ENCODE data around the gene WDR26.

WDR26 gene

GRCh38 chr1:224339442-224340033, 95.1 kb downstream of the WDR26 start:
- Histone ChIP-seq H3K79me2 (ENCODE audit: insufficient read depth, low read length) (no peaks in the 10 kb centered on the region), H3K27ac (ENCODE audit: low read length) (no peak overlapping the region), H3K27me3 (ENCODE audit: insufficient read depth, low read length, poor library complexity) (peaks cover 4% of the 10 kb centered on the region), H3K9ac (ENCODE audit: low read depth, low read length) (no peak overlapping the region), H3K36me3 (ENCODE audit: insufficient read depth, low read length) (no peaks in the 10 kb centered on the region), H3K4me2 (ENCODE audit: insufficient read depth, low read length) (no peak overlapping the region), H4K20me1 (ENCODE audit: insufficient read depth, low read length) (no peaks in the 10 kb centered on the region), H2AFZ (ENCODE audit: low read depth, low read length) (no peak overlapping the region), H3K4me1 (ENCODE audit: insufficient read depth, low read length) (no peaks in the 10 kb centered on the region), H3K4me3 (ENCODE audit: low read depth in 1 of 2, low read length in 2 of 2) (no peak overlapping the region), H3K9me3 (ENCODE audit: insufficient read depth, low read length, severe bottlenecking) (peaks cover 15% of the 10 kb centered on the region)
- no peak for TF ChIP-seq EZH2 (IDR thresholded peaks at IDR 0.05; ENCODE audit: borderline replicate concordance, low read depth, low read length, severe bottlenecking)
- TF ChIP-seq CTCF (IDR thresholded peaks at IDR 0.05; ENCODE audit: borderline replicate concordance, extremely low read depth, low read length, poor library complexity, severe bottlenecking), result no peak
- DNase-seq (no peak), ATAC-seq (ENCODE audit: insufficient read depth, low read depth) (no peak)

DNA sequence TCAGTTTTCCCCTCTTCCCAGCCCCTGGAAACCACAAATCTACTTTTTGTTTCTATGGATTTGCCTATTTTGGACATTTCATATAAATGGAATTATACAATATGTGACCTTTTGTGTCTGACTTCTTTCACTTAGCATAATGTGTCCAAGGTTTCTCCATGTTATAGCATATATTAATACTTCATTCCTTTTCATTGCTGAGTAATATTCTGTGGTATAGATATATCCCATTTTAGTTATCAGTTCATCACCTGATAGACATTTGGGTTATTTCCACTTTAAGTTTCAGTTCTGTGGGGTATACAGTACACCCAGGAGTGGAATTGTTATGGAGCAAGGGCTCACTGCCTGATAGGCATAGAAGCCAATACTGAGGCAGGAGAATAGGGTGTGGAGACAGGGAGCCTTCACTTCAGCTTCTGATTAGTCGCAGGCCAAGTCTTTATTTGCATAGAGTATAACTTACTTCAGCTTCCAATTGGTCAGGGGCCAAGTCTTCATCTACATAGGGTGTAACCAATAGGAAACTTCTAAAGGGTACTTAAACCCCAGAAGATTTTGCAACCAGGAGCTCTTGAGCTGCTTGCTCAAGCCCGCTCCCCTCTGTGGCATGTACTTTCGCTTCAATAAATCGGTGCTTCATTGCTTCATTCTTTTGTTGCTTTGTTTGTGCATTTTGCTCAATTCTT, 96.3 kb downstream of the WDR26 start:
- Histone ChIP-seq H3K27ac (ENCODE audit: low read length) (no peak overlapping the region), H4K20me1 (ENCODE audit: insufficient read depth, low read length) (no peaks in the 10 kb centered on the region), H2AFZ (ENCODE audit: low read depth, low read length) (no peak overlapping the region), H3K9me3 (ENCODE audit: insufficient read depth, low read length, severe bottlenecking) (peaks cover 3% of the 10 kb centered on the region), H3K4me2 (ENCODE audit: insufficient read depth, low read length) (no peak overlapping the region), H3K27me3 (ENCODE audit: insufficient read depth, low read length, poor library complexity) (peaks cover 4% of the 10 kb centered on the region), H3K79me2 (ENCODE audit: insufficient read depth, low read length) (no peaks in the 10 kb centered on the region), H3K4me1 (ENCODE audit: insufficient read depth, low read length) (peaks cover 6% of the 10 kb centered on the region), H3K9ac (ENCODE audit: low read depth, low read length) (no peak overlapping the region), H3K36me3 (ENCODE audit: insufficient read depth, low read length) (no peaks in the 10 kb centered on the region), H3K4me3 (ENCODE audit: low read depth in 1 of 2, low read length in 2 of 2) (no peak overlapping the region)
- DNase-seq (no peak), ATAC-seq (ENCODE audit: insufficient read depth, low read depth) (peak; percentile 59; the same call in 2 of the 3 replicates)
- no peak for TF ChIP-seq CTCF (IDR thresholded peaks at IDR 0.05; ENCODE audit: borderline replicate concordance, extremely low read depth, low read length, poor library complexity, severe bottlenecking)
- no peak for TF ChIP-seq EZH2 (IDR thresholded peaks at IDR 0.05; ENCODE audit: borderline replicate concordance, low read depth, low read length, severe bottlenecking)
